HepG2 (cell line): ENCODE data around the gene FTL. TPM values are rescaled to one million over a fixed set of nuclear protein-coding genes. Genes with fewer than 3 reads are reported as not detected.

Source experiments
- AFF4 ChIP-seq: sonication (generic); formaldehyde crosslinking; IDR thresholded peaks from 2 replicates; pipeline ENCODE4 v1.4.0; 2020; ENCODE audit warnings: missing genetic modification reagents
- ATAD3A ChIP-seq: sonication (generic); formaldehyde crosslinking; IDR thresholded peaks from 2 replicates; pipeline ENCODE4 v1.4.0; 2020; ENCODE audit warnings: missing genetic modification reagents
- ELK4 ChIP-seq: sonication (generic); formaldehyde crosslinking; IDR thresholded peaks from 2 replicates; pipeline ENCODE4 v1.9.0; 2021; ENCODE audit warnings: missing genetic modification reagents, borderline replicate concordance
- FOSL1 ChIP-seq: sonication (generic); formaldehyde crosslinking; IDR thresholded peaks from 2 replicates; pipeline ENCODE4 v1.9.0; 2021; ENCODE audit warnings: missing genetic modification reagents, borderline replicate concordance
- HIVEP1 ChIP-seq: sonication (generic); formaldehyde crosslinking; IDR thresholded peaks from 2 replicates; pipeline ENCODE4 v1.4.0; 2020; ENCODE audit warnings: mild to moderate bottlenecking, missing genetic modification reagents
- MTA1 ChIP-seq: sonication (generic); formaldehyde crosslinking; IDR thresholded peaks from 2 replicates; pipeline ENCODE4 v1.4.0; 2020; ENCODE audit warnings: missing genetic modification reagents, mild to moderate bottlenecking, borderline replicate concordance
- NKX3-1 ChIP-seq: sonication (generic); formaldehyde crosslinking; IDR thresholded peaks from 2 replicates; pipeline ENCODE4 v1.5.0; 2020; ENCODE audit warnings: missing genetic modification reagents
- ZNF10 ChIP-seq: sonication (generic); formaldehyde crosslinking; IDR thresholded peaks from 2 replicates; pipeline ENCODE4 v1.4.0; 2020; ENCODE audit warnings: mild to moderate bottlenecking, low read depth, missing genetic modification reagents, borderline replicate concordance
- ZNF101 ChIP-seq: sonication (generic); formaldehyde crosslinking; IDR thresholded peaks from 2 replicates; pipeline ENCODE4 v1.4.0; 2020; ENCODE audit warnings: mild to moderate bottlenecking, low read depth, missing genetic modification reagents, borderline replicate concordance
- ZNF207 ChIP-seq: fragments of 450-650 bp; IDR thresholded peaks from 2 replicates; pipeline ENCODE4 v1.6.1; 2016; ENCODE audit warnings: antibody characterized with exemption, borderline replicate concordance
- ZNF281 ChIP-seq: sonication (generic); formaldehyde crosslinking; IDR thresholded peaks from 2 replicates; pipeline ENCODE4 v1.4.0; 2020; ENCODE audit warnings: missing genetic modification reagents, borderline replicate concordance
- ZNF687 ChIP-seq: sonication (generic); formaldehyde crosslinking; IDR thresholded peaks from 2 replicates; pipeline ENCODE4 v1.5.1; 2020; ENCODE audit warnings: mild to moderate bottlenecking, missing genetic modification reagents, moderate library complexity
- ZNF709 ChIP-seq: sonication (generic); formaldehyde crosslinking; IDR thresholded peaks from 2 replicates; pipeline ENCODE4 v1.5.0; 2020; ENCODE audit warnings: mild to moderate bottlenecking, missing genetic modification reagents
- ZNF784 ChIP-seq: sonication (generic); formaldehyde crosslinking; IDR thresholded peaks from 2 replicates; pipeline ENCODE4 v1.5.1; 2020; ENCODE audit warnings: missing genetic modification reagents, mild to moderate bottlenecking, borderline replicate concordance
- polyA plus RNA-seq, 8 experiments: library from polyadenylated mRNA; depleted of rRNA in 3 of 8; stranded (reverse) in 7 of 8; unstranded in 1 of 8; fragments of >200 nt; fragmentation: Illumina TruSeq in 4 of 8; extraction: Trizol in 4 of 8; gene quantifications; 2 replicates each; pipeline versions ENCODE4 v1.2.1 to v1.2.3, GENCODE V29; 2011 to 2016; ENCODE audit warnings: low read depth in 4 of 8, missing spikeins in 1 of 8, mixed read lengths in 1 of 8; ENCODE audit not compliant: insufficient read depth in 1 of 8
- total RNA-seq, 5 experiments: library from RNA; depleted of rRNA; stranded (reverse); fragments of >200 nt; fragmentation: Illumina TruSeq; extraction: Trizol; gene quantifications; 2 replicates each; pipeline ENCODE4 v1.2.3, GENCODE V29; 2016; ENCODE audit warnings: low read depth in 1 of 5

FTL gene
- total and polyA plus RNA-seq, 2 of the 13 experiments (the other 11 are each of a cell fraction or from before 2014, with no cell fraction given) = 2,721 to 8,800 TPM

- TF ChIP-seq ZNF10 = no peak
- TF ChIP-seq ZNF281 (CRISPR knock-in tag) = 0 out of 2 replicates have a peak, but pooled peaks have one; percentile 18
- TF ChIP-seq NKX3-1 (CRISPR knock-in tag) = no peak
- no peak for TF ChIP-seq FOSL1 (CRISPR knock-in tag)
- TF ChIP-seq ZNF687 (CRISPR knock-in tag) = peak; percentile 89
- TF ChIP-seq ZNF207 = peak; percentile 94; the same call in 1 of the 2 replicates
- no peak for TF ChIP-seq ELK4 (CRISPR knock-in tag)
- no peak for TF ChIP-seq ATAD3A (CRISPR knock-in tag)
- TF ChIP-seq ZNF784 (CRISPR knock-in tag) = peak; percentile 90; the same call in 1 of the 2 replicates
- TF ChIP-seq AFF4 (CRISPR knock-in tag) = no peak; the same call in 1 of the 2 replicates
- TF ChIP-seq ZNF101 (CRISPR knock-in tag) = no peak
- TF ChIP-seq ZNF709 (CRISPR knock-in tag) = 0 out of 2 replicates have a peak, but pooled peaks have one; percentile 25
- TF ChIP-seq MTA1 (CRISPR knock-in tag) = no peak
- TF ChIP-seq HIVEP1 (CRISPR knock-in tag) = no peak; the same call in none of the 2 replicates
These were observed 10.4 kb upstream of the FTL start, which contains the start of gene BAX (continued) for GRCh38 chr19:48954595-48955307.
